Upper lobe of left lung (tissue), 6 donors: Measurements from ENCODE around the gene ERI3. TPM values are rescaled to one million over a fixed set of nuclear protein-coding genes. Genes with fewer than 3 reads are reported as not detected.
A peak's percentile ranks its signal among the peaks of the same experiment; 100 is the strongest.

ENCODE experiments used
- ATAC-seq, 2 donors: fragments of 200-7000 bp; cut with Tn5 transposase; one replicate each; pipeline ENCODE4 v1.9.1; 2022; ENCODE audit warnings: mild to moderate bottlenecking in 2 of 2, moderate library complexity in 2 of 2; ENCODE audit not compliant: low FRiP score in 2 of 2
- DNase-seq, 2 donors: peaks; one replicate each; pipeline ENCODE4 v3.0.0-alpha.2; 2019 to 2020
- H3K27ac ChIP-seq, 4 donors: fragments of 200-600 bp; sonication (generic); one replicate each; pipeline ENCODE4 v1.5.1; 2016 to 2019
- H3K27me3 ChIP-seq, 4 donors: fragments of 200-600 bp; sonication (generic); one replicate each; pipeline ENCODE4 v1.5.1; 2017 to 2019
- H3K36me3 ChIP-seq, 4 donors: fragments of 200-600 bp; sonication (generic); one replicate each; pipeline ENCODE4 v1.5.1; 2016 to 2019
- H3K4me1 ChIP-seq, 4 donors: fragments of 200-600 bp; sonication (generic); one replicate each; pipeline ENCODE4 v1.5.1; 2018 to 2019
- H3K4me3 ChIP-seq, 4 donors: fragments of 200-600 bp; sonication (generic); one replicate each; pipeline ENCODE4 v1.5.1; 2017 to 2019; ENCODE audit warnings: mild to moderate bottlenecking in 2 of 4, moderate library complexity in 1 of 4
- H3K9me3 ChIP-seq, 4 donors: fragments of 200-600 bp; sonication (generic); one replicate each; pipeline ENCODE4 v1.5.1; 2018 to 2019
- CTCF ChIP-seq, 6 experiments: fragments of 450-650 bp in 4 of 6; fragments of 200-600 bp in 2 of 6; sonication (generic) in 2 of 6; IDR thresholded peaks; one replicate each; pipeline ENCODE4 v1.5.1; 2016 to 2019; ENCODE audit warnings: antibody characterized with exemption in 6 of 6
- EP300 ChIP-seq, 4 donors: sonication (generic); formaldehyde crosslinking; IDR thresholded peaks; one replicate each; pipeline ENCODE4 v1.5.1; 2017; ENCODE audit warnings: antibody characterized with exemption in 4 of 4, control low read depth in 2 of 4
- POLR2A ChIP-seq, 4 donors: fragments of 450-650 bp; IDR thresholded peaks; one replicate each; pipeline ENCODE4 v1.5.1; 2016 to 2017; ENCODE audit warnings: antibody characterized with exemption in 4 of 4, mild to moderate bottlenecking in 2 of 4
- POLR2AphosphoS5 ChIP-seq, 2 donors: sonication (generic); formaldehyde crosslinking; IDR thresholded peaks; one replicate each; pipeline ENCODE4 v1.5.1; 2017; ENCODE audit warnings: antibody characterized with exemption in 2 of 2
- WGBS, 2 donors: methylation state at CpG; one replicate each; pipeline ENCODE4 v1.1.5; 2017 to 2018; 5-methylcytosine and 5-hydroxymethylcytosine counted together
- total RNA-seq, 6 donors: library from RNA; depleted of rRNA in 4 of 6; stranded (reverse); fragments of >200 nt in 4 of 6; gene quantifications; one replicate each; pipeline versions ENCODE4 v1.1.0 to v1.2.1, GENCODE V29; 2016 to 2021
- donor health status: DM: no; HTN: no; CAD: no; lungs with moderate emphysema.
- donor health status: DM: no; HTN: yes; CAD: no; lungs with severe emphysema.

ERI3 gene
- total RNA-seq, 6 donors from 2014 or later, result 27.0 to 43.7 (median 39.3) TPM

GRCh38 chr1:44290250-44291094 is 64.6 kb downstream of the ERI3 start:
- no peak overlapping the region for H3K27ac ChIP-seq
- TF ChIP-seq CTCF (IDR thresholded peaks at IDR 0.05) (no peak), POLR2AphosphoS5 (IDR thresholded peaks at IDR 0.05) (no peak), EP300 (IDR thresholded peaks at IDR 0.05) (no peak), POLR2A (IDR thresholded peaks at IDR 0.05) (no peak)
- H3K4me3 ChIP-seq, result no peak overlapping the region
- WGBS, 2 donors, result 75 to 77% methylated on average over 10 to 11 of the region's 11 CpGs
- ATAC-seq, result no peak
- no peaks in the 10 kb centered on the region for H3K27me3 ChIP-seq
- peaks cover 3 to 34% (median 11%) of the 10 kb centered on the region in 4 donors for H3K36me3 ChIP-seq
- H3K4me1 ChIP-seq, result no peaks in the 10 kb centered on the region
- DNase-seq, result no peak
- no peaks in the 10 kb centered on the region for H3K9me3 ChIP-seq

- peaks cover 3 to 36% (median 11%) of the 10 kb centered on the region in 4 donors for H3K36me3 ChIP-seq
- H3K27me3 ChIP-seq, result no peaks in the 10 kb centered on the region
- peak in 1 of 2 donors; percentile 29 for DNase-seq
- no peak for ATAC-seq
- H3K4me3 ChIP-seq, result no peak overlapping the region
- no peak overlapping the region for H3K27ac ChIP-seq
- WGBS, 2 donors, result 86 to 88% methylated on average over 7 of the region's 7 CpGs
- H3K4me1 ChIP-seq, result no peaks in the 10 kb centered on the region
- TF ChIP-seq CTCF (IDR thresholded peaks at IDR 0.05), result no peak
- no peak for TF ChIP-seq POLR2A (IDR thresholded peaks at IDR 0.05)
- TF ChIP-seq POLR2AphosphoS5 (IDR thresholded peaks at IDR 0.05), result no peak
- TF ChIP-seq EP300 (IDR thresholded peaks at IDR 0.05), result no peak
- H3K9me3 ChIP-seq, result no peaks in the 10 kb centered on the region
Measured at GRCh38 chr1:44289530-44289929, 65.5 kb downstream of the ERI3 start.

- Histone ChIP-seq H3K27me3 (no peaks in the 10 kb centered on the region), H3K36me3 (peaks cover 5 to 40% (median 14%) of the 10 kb centered on the region in 4 donors), H3K4me1 (no peaks in the 10 kb centered on the region), H3K9me3 (no peaks in the 10 kb centered on the region), H3K4me3 (no peak overlapping the region), H3K27ac (no peak overlapping the region)
- WGBS, 2 donors, result 86 to 94% methylated on average over 4 of the region's 4 CpGs
- ATAC-seq, result no peak
- DNase-seq, result no peak
- no peak for TF ChIP-seq CTCF (IDR thresholded peaks at IDR 0.05)
- TF ChIP-seq EP300 (IDR thresholded peaks at IDR 0.05), result no peak
- TF ChIP-seq POLR2A (IDR thresholded peaks at IDR 0.05), result no peak
- TF ChIP-seq POLR2AphosphoS5 (IDR thresholded peaks at IDR 0.05), result no peak
Measured at GRCh38 chr1:44288883-44289282, 66.2 kb downstream of the ERI3 start.

- no peak for ATAC-seq
- no peaks in the 10 kb centered on the region for H3K27me3 ChIP-seq
- H3K9me3 ChIP-seq, result no peaks in the 10 kb centered on the region
- no peak for DNase-seq
- peaks cover 5 to 37% (median 12%) of the 10 kb centered on the region in 4 donors for H3K36me3 ChIP-seq
- TF ChIP-seq POLR2AphosphoS5 (IDR thresholded peaks at IDR 0.05) (no peak), POLR2A (IDR thresholded peaks at IDR 0.05) (no peak), EP300 (IDR thresholded peaks at IDR 0.05) (no peak), CTCF (IDR thresholded peaks at IDR 0.05) (no peak)
- H3K27ac ChIP-seq, result no peak overlapping the region
- no peak overlapping the region for H3K4me3 ChIP-seq
- H3K4me1 ChIP-seq, result peaks cover 0 to 13% (median 4%) of the 10 kb centered on the region in 4 donors
- WGBS, 2 donors, result 96 to 100% methylated on average over 2 of the region's 2 CpGs
Measured at GRCh38 chr1:44284184-44284583, 70.9 kb downstream of the ERI3 start.
